Mammary epithelial cell (primary cell): ENCODE results near the gene HSD17B12.

Experiments
- CTCF ChIP-seq, 2 donors: IDR thresholded peaks in 1 of 2; conservative IDR thresholded peaks in 1 of 2; 2 replicates each; pipeline ENCODE4 v1.5.1; 2011 to 2012; ENCODE audit warnings: inconsistent platforms in 2 of 2, low read length in 2 of 2, mild to moderate bottlenecking in 2 of 2, control low read depth in 1 of 2, low read depth in 1 of 2; ENCODE audit not compliant: insufficient read depth in 1 of 2; ENCODE audit errors: extremely low read depth in 1 of 2
- EZH2 ChIP-seq: IDR thresholded peaks from 2 replicates; pipeline ENCODE4 v1.6.1; 2012; ENCODE audit warnings: low read length, inconsistent platforms, borderline replicate concordance

GRCh38 chr11:43823851-43824250 lies 143.3 kb downstream of the HSD17B12 start:
- TF ChIP-seq CTCF (conservative IDR thresholded peaks at IDR 0.05 in 1 of 2, IDR thresholded peaks at IDR 0.05 in 1 of 2; ENCODE audit: extremely low read depth in 1 of 2, insufficient read depth in 1 of 2, low read depth in 1 of 2, low read length in 2 of 2) = no peak
- TF ChIP-seq EZH2 = no peak
